Retinal pigment epithelial cell (primary cell): ENCODE measurements around the gene TRIB2.
"Not testable (repeated sequence)": the region's sequence is repeated elsewhere in the genome, so short reads cannot be mapped to it uniquely, and the experiment has no call there.

ENCODE experiments used
- DNase-seq: peaks from one replicate; pipeline ENCODE4 v3.0.0-alpha.2; 2010; ENCODE audit warnings: low read depth
- H3K4me3 ChIP-seq: 2 replicates; pipeline ENCODE4 v1.5.1; 2011; ENCODE audit warnings: mild to moderate bottlenecking, low read length, control low read depth, moderate library complexity
- TF ChIP-seq, protein P1 (sequence below): conservative IDR thresholded peaks from 2 replicates; pipeline ENCODE4 v1.5.1; 2011; ENCODE audit warnings: low read depth, low read length, control low read depth, inconsistent platforms

The TRIB2 gene

DNA sequence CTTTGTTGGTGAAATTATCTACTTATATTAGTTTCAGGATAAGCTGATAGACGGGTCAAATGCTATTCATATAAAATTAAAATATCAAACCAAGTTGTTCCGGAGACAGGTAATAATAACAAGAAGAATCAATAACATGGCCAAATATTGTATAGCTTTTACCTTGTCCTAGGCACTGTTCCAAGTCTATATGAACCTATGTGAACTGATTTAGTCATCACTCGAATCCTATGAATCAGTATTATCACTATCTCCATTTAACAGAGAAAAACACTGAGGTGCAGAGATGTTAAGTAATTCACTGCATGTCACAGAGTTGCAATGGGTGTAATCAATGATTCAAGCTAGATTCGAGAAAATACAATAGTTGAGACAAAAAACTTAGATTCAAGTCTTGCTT, 40.0 kb upstream of the TRIB2 start:
- TF ChIP-seq, protein P1, sequence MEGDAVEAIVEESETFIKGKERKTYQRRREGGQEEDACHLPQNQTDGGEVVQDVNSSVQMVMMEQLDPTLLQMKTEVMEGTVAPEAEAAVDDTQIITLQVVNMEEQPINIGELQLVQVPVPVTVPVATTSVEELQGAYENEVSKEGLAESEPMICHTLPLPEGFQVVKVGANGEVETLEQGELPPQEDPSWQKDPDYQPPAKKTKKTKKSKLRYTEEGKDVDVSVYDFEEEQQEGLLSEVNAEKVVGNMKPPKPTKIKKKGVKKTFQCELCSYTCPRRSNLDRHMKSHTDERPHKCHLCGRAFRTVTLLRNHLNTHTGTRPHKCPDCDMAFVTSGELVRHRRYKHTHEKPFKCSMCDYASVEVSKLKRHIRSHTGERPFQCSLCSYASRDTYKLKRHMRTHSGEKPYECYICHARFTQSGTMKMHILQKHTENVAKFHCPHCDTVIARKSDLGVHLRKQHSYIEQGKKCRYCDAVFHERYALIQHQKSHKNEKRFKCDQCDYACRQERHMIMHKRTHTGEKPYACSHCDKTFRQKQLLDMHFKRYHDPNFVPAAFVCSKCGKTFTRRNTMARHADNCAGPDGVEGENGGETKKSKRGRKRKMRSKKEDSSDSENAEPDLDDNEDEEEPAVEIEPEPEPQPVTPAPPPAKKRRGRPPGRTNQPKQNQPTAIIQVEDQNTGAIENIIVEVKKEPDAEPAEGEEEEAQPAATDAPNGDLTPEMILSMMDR = no peak
- no peak for DNase-seq
- no peak overlapping the region for H3K4me3 ChIP-seq

DNA sequence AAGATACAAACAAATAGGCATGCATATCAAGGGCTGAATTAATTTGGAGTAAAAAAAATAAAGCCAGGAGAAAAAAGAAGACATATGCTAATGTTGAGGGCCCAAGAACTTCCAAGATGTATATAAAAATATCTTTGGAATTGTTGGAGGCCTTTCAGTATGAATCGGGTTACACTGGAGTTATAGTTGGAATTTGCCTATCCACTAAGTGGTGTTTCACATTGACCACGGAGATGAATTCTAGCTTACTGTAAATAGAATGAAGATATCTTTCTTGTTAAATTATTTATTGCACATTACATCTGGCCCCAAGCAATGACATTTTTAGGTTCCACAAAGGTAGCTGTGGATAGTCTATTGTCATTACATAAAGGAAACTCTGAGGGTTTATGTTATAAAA, 38.5 kb upstream of the TRIB2 start:
- H3K4me3 ChIP-seq = no peak overlapping the region
- TF ChIP-seq, protein P1 = no peak
- DNase-seq = no peak

DNA sequence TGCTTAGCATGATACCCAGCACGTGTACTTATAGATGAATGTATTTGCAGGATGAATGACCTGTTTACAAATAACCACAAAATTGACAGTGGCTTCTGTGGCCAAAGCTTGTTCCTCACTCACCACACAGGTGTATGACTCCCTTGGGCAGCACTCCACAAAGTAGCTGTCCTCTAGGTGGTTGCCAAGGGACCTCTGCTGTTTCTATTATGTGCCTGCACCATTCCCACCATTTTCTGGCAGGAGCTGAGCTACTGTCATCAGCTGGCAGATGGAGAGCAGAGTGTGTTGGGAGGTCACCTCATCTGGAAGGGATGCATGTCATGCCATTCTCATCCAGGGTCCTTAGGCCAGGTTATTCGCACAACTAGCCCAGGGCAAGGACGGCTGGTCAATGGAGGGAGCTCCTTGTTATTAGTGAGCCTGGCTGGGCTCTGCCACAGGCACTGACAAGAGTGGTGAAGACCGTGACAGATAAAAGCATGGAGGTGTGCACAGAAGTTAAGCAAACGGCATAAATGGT, 37.1 kb upstream of the TRIB2 start:
- no peak overlapping the region for H3K4me3 ChIP-seq
- TF ChIP-seq, protein P1 = no peak
- DNase-seq = no peak

DNA sequence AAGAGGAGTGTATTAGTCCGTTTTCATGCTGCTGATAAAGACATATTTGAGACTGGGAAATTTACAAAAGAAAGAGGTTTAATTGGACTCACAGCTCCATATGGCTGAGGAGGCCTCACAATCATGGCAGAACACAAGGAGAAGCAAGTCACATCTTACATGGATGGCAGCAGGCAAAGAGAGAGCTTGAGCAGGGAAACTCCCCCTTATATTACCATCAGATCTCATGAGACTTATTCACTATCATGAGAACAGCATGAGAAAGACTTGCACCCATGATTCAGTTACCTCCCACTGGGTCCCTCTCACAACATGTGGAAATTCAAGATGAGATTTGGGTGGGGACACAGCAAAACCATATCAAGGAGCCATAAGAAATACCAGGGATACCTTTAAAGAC, 36.6 kb upstream of the TRIB2 start:
- DNase-seq = not testable (repeated sequence)

DNA sequence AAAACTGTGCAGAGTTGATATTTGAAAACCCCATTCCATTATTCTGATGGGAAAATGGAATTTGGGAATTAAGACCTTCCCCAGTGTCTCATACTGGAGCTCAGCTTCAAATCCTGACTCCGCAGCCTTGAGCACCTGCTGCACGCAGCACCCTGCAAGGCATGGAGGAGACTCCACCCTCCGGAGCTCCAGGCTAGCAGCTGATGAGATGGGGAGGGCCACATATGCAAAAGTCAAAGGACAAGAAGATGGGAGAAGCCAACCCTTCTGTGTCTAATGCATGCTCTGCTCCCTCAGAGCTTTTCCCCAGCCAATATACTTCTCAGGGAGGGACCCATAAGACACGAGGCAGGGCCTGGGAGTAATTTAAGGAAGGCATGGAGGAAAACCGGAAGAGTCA, 34.7 kb upstream of the TRIB2 start:
- no peak overlapping the region for H3K4me3 ChIP-seq
- DNase-seq = no peak
- TF ChIP-seq, protein P1 = no peak

More for the DNA sequence above, 36.6 kb upstream of the TRIB2 start:
- not testable (repeated sequence) for H3K4me3 ChIP-seq

DNA sequence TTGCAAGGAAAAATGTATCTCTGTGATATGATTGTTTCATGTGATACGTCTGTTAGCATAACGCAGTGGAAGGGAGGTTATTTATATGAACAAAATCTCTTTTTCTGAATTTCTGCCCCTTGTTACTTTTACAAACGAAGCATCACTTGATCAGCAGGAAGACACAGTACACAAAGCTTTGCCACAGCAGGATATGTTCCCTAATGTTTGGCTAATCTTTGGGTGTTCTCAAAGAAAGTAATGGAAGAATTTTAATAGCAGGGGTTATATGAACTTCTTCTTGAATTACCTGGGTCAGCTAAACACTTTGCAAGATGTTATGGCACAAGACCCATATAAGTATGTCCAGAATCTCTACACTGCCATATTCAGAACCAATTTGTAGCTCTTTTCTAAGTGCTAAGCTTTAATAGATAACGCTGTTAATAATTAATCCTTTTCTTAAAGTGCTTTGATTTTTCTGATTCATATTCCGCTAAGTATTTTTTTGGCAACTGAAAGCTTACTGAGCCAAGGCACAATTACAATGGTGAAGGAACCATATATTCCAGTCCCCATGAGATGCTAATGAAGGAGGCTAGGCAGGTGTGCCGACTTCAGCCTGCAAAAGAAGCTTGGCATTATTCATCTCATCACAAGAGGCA, 33.2 kb upstream of the TRIB2 start:
- H3K4me3 ChIP-seq = no peak overlapping the region
- DNase-seq = no peak
- TF ChIP-seq, protein P1 = no peak

DNA sequence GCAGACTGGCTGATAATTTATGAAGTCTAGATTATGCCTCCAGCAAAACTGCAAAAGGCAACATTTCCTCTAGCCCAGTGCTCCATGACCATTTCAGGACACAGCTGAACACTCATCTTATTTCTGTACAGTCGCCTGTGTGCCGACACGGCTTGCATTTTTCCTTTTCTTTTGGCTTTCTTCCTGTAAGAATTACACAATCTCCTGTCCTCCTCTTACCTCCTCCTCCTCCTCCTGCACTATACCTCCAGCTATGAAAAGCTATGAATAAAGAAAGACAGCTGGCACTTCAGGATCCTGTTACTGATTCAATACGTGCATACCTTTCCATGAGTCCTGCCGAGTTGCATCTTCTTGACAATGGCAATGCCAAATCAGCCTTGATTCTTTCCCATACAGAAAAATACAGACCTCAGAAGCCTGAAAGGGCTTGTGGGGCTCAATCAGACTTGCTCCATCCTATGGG, 32.2 kb upstream of the TRIB2 start:
- TF ChIP-seq, protein P1 = no peak
- no peak overlapping the region for H3K4me3 ChIP-seq
- DNase-seq = no peak
